Ishikawa (cell line): Measurements from ENCODE around the gene ZBTB5.

Experiments
- CEBPB ChIP-seq: IDR thresholded peaks from 2 replicates; pipeline ENCODE4 v1.6.1; 2012
- CREB1 ChIP-seq: IDR thresholded peaks from 2 replicates; pipeline ENCODE4 v1.6.1; 2012; ENCODE audit warnings: low read depth
- EGR1 ChIP-seq: IDR thresholded peaks from 2 replicates; pipeline ENCODE4 v1.6.1; 2012
- EP300 ChIP-seq: IDR thresholded peaks from 2 replicates; pipeline ENCODE4 v1.6.1; 2012; ENCODE audit warnings: borderline replicate concordance
- FOXM1 ChIP-seq: IDR thresholded peaks from 2 replicates; pipeline ENCODE4 v1.6.1; 2012; ENCODE audit warnings: low read depth, borderline replicate concordance
- NFIC ChIP-seq: IDR thresholded peaks from 2 replicates; pipeline ENCODE4 v1.6.1; 2012
- RAD21 ChIP-seq: IDR thresholded peaks from 2 replicates; pipeline ENCODE4 v1.6.1; 2012; ENCODE audit warnings: low read depth
- TAF1 ChIP-seq: IDR thresholded peaks from 2 replicates; pipeline ENCODE4 v1.6.1; 2012; ENCODE audit warnings: low read depth, mild to moderate bottlenecking
- TCF12 ChIP-seq: IDR thresholded peaks from 2 replicates; pipeline ENCODE4 v1.6.1; 2012; ENCODE audit warnings: low read depth
- TEAD4 ChIP-seq: IDR thresholded peaks from 2 replicates; pipeline ENCODE4 v1.6.1; 2012
- YY1 ChIP-seq: IDR thresholded peaks from 2 replicates; pipeline ENCODE4 v1.6.1; 2012; ENCODE audit warnings: low read depth
- ZBTB7A ChIP-seq: IDR thresholded peaks from 2 replicates; pipeline ENCODE4 v1.6.1; 2012; ENCODE audit warnings: low read depth
- TF ChIP-seq, protein P1 (sequence below): IDR thresholded peaks from 2 replicates; pipeline ENCODE4 v1.6.1; 2012
- TF ChIP-seq, protein P2 (sequence below): IDR thresholded peaks from 2 replicates; pipeline ENCODE4 v1.6.1; 2012
- TF ChIP-seq, protein P3 (sequence below): IDR thresholded peaks from 2 replicates; pipeline ENCODE4 v1.6.1; 2012; ENCODE audit warnings: low read depth, mild to moderate bottlenecking

ZBTB5 gene

DNA sequence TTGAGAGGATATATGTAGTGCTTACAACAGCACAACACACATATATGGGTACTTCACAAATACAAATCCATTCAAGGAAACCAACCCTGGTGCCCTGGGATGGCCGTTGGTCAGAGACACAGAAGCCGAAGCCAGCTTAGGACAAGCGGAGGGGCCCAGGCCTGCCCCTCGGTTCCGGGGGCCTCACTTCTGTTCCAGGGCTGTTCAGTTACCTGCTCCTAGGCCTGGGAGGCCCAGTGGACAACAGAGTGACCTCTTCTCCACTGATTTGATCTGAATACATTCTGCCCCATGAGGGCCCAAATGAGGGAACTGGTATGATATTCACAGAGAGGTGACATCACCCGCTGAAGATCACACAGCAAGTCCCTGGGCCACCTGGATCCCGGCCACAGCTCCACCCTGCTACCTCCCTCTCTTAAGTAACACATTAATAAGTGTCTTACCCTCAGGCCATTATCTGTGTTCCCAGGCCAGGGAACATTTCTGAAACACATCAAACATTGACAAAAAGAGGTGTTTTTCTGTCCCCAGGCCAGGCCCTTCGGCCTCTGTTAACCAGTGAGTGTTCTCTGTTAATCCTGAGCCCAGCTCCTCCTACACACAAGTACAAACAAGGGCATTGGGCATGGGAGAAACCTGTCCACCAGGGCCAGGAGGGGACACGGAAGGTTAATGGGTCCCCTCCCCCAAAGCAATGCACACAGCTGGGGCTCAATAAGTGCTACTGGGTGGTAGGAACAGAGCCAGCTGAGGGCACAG is 47.2 kb downstream of the ZBTB5 start:
- TF ChIP-seq, protein P1, sequence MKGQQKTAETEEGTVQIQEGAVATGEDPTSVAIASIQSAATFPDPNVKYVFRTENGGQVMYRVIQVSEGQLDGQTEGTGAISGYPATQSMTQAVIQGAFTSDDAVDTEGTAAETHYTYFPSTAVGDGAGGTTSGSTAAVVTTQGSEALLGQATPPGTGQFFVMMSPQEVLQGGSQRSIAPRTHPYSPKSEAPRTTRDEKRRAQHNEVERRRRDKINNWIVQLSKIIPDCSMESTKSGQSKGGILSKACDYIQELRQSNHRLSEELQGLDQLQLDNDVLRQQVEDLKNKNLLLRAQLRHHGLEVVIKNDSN = no peak
- TF ChIP-seq TEAD4 (no peak), CEBPB (no peak), CREB1 (no peak), TAF1 (no peak), NFIC (no peak), FOXM1 (no peak), EP300 (no peak), RAD21 (no peak), EGR1 (no peak), YY1 (no peak), ZBTB7A (no peak)
- TF ChIP-seq, protein P2, sequence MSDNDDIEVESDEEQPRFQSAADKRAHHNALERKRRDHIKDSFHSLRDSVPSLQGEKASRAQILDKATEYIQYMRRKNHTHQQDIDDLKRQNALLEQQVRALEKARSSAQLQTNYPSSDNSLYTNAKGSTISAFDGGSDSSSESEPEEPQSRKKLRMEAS = no peak

DNA sequence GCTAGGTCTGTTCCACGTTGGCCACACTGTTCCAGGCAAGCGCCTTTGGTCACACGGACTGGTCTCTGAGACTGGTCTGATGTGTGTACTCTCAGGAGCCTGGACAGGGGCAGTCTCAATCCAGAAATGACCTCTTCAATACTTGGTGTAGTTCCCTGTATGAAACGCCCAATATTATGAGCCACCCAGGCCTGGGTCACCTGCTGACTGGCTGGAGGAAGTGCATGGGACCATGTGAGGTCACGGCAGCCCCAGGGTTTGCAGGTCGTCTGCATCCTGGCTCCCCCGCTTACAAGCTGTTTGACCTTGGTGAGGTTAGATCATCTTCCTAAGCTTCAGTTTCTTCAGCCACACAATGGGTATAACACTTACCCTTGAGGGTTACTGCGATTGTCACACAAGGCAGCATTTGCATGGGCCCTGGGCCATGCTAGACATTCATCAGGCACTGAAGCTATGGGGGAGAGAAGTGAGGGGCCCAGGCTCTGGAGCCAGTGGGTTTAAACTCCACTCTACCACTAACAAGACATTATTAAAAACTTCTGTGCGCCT is 47.9 kb downstream of the ZBTB5 start:
- TF ChIP-seq, protein P1 = no peak
- TF ChIP-seq CEBPB (no peak), YY1 (no peak), ZBTB7A (no peak), TAF1 (no peak), TCF12 (no peak), TEAD4 (no peak), CREB1 (no peak), FOXM1 (no peak), EGR1 (no peak), NFIC (no peak), EP300 (no peak), RAD21 (no peak)
- TF ChIP-seq, protein P3, sequence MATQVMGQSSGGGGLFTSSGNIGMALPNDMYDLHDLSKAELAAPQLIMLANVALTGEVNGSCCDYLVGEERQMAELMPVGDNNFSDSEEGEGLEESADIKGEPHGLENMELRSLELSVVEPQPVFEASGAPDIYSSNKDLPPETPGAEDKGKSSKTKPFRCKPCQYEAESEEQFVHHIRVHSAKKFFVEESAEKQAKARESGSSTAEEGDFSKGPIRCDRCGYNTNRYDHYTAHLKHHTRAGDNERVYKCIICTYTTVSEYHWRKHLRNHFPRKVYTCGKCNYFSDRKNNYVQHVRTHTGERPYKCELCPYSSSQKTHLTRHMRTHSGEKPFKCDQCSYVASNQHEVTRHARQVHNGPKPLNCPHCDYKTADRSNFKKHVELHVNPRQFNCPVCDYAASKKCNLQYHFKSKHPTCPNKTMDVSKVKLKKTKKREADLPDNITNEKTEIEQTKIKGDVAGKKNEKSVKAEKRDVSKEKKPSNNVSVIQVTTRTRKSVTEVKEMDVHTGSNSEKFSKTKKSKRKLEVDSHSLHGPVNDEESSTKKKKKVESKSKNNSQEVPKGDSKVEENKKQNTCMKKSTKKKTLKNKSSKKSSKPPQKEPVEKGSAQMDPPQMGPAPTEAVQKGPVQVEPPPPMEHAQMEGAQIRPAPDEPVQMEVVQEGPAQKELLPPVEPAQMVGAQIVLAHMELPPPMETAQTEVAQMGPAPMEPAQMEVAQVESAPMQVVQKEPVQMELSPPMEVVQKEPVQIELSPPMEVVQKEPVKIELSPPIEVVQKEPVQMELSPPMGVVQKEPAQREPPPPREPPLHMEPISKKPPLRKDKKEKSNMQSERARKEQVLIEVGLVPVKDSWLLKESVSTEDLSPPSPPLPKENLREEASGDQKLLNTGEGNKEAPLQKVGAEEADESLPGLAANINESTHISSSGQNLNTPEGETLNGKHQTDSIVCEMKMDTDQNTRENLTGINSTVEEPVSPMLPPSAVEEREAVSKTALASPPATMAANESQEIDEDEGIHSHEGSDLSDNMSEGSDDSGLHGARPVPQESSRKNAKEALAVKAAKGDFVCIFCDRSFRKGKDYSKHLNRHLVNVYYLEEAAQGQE = no peak
- TF ChIP-seq, protein P2 = no peak

DNA sequence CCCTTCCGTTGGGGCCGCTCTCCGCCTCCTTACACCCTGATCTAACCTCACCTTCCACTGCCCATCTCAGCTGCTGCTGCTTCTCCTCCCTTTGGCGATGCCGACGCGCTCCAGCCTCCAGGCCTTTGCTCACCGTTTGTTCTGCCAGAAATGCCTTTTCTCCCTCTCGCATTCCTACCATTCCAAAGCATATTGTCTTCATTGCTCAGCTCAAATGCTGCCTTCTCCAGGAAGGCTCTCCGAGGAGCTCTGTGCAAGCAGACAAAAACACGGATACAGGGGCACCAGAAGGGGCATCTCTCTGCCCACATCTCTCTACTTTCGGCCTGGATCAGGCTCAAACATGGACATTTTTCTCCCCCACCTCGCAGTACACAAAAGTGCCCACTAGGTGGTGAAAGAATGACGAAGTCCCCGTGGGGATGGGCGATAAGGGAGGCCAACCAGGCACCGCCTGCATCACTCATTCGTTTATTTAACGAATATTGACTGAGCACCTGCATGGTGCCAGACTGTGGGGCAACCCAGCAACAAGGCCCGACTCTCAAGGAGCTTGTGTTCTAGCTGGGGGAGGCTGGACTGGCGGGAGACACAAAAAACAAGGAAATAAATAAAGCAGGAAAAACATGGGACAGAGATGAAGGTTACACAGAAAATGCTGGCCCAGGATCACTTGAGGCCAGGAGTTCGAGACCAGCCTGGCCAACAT is 50.1 kb downstream of the ZBTB5 start:
- TF ChIP-seq EGR1 (no peak), TEAD4 (peak; percentile 77), TAF1 (no peak), EP300 (no peak), NFIC (no peak), CEBPB (no peak), ZBTB7A (no peak), TCF12 (no peak), RAD21 (peak; percentile 75)
- TF ChIP-seq, protein P1 = no peak

DNA sequence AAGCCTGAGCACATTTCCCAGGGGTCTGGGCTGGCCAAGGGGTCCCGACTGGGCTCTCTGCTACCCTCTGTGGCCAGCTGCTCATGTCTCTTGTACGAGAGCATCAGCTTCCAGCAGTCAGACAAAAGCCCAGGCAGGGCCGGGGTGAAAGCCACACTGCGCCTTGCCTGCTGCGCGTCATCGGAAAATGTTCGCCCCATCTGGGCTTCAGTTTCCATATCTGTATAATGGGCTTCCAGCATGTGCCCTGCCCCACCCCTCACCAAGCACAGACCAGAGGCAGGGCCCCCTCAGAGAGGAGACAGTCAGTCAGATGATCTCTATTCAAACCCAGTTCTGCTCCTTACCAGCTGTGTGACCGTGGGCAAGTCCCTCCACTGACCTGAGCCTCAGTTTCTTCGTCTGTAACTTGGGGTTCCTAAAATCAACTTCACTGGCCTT is 50.7 kb downstream of the ZBTB5 start:
- TF ChIP-seq RAD21 (no peak), NFIC (no peak), FOXM1 (no peak), TEAD4 (no peak), YY1 (no peak), CREB1 (no peak), TAF1 (no peak), EGR1 (no peak), ZBTB7A (no peak)

DNA sequence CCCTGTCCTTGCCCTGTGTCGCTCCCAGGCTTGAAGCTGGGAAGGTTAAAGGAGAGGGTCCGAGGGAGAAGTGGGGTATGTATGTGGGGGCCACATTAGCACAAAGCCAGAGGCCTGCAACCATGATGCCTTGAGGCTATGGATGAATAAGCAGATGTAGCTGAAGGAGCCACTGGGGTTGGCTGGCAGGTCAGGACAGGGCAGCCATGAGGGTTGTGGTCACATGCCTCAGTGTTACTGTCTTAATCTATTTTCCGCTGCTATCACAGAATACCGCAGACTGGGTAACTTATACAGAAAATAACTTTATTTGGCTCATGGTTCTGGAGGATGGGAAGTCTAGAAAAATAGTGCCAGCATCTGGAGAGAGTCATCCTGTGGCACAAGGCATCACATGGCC is 51.9 kb downstream of the ZBTB5 start:
- TF ChIP-seq EGR1 (no peak), EP300 (no peak), CEBPB (no peak), FOXM1 (no peak), YY1 (no peak), TAF1 (no peak), NFIC (no peak), TEAD4 (no peak), CREB1 (no peak), ZBTB7A (no peak), TCF12 (no peak), RAD21 (no peak)
- TF ChIP-seq, protein P3 = no peak
- TF ChIP-seq, protein P1 = no peak
- TF ChIP-seq, protein P2 = no peak
